Neuronal stem cell (in vitro differentiated cells): Measurements from ENCODE around the gene PLXNC1.

ENCODE experiments used
- DNase-seq: peaks from one replicate; pipeline ENCODE4 v3.0.0-alpha.2; 2013; ENCODE audit warnings: low spot score
- H2AFZ ChIP-seq: one replicate; pipeline ENCODE4 v1.6.1; 2013; ENCODE audit warnings: mild to moderate bottlenecking, low read length, inconsistent platforms
- H2AK5ac ChIP-seq: 2 replicates; pipeline ENCODE4 v1.6.1; 2013; ENCODE audit warnings: low read depth, mild to moderate bottlenecking, inconsistent platforms, low read length, moderate library complexity, mixed read lengths
- H2BK120ac ChIP-seq: 2 replicates; pipeline ENCODE4 v1.6.1; 2013; ENCODE audit warnings: low read depth, mild to moderate bottlenecking, inconsistent platforms, low read length, moderate library complexity, mixed read lengths
- H2BK12ac ChIP-seq: one replicate; pipeline ENCODE4 v1.6.1; 2013; ENCODE audit warnings: low read length, inconsistent platforms
- H2BK15ac ChIP-seq: 2 replicates; pipeline ENCODE4 v1.6.1; 2013; ENCODE audit warnings: mild to moderate bottlenecking, low read length, inconsistent platforms, mixed read lengths
- H2BK5ac ChIP-seq: one replicate; pipeline ENCODE4 v1.6.1; 2013; ENCODE audit warnings: inconsistent platforms, mild to moderate bottlenecking, low read length, moderate library complexity
- H3K14ac ChIP-seq: one replicate; pipeline ENCODE4 v1.6.1; 2013; ENCODE audit warnings: low read length, inconsistent platforms
- H3K18ac ChIP-seq: 2 replicates; pipeline ENCODE4 v1.6.1; 2013; ENCODE audit warnings: low read length, inconsistent platforms
- H3K23ac ChIP-seq: 2 replicates; pipeline ENCODE4 v1.6.1; 2013; ENCODE audit warnings: low read depth, mild to moderate bottlenecking, mixed read lengths, low read length, inconsistent platforms; ENCODE audit not compliant: poor library complexity
- H3K27ac ChIP-seq: replicated peaks from 3 replicates; pipeline ENCODE4 v1.5.1; 2013; ENCODE audit warnings: low read length, inconsistent platforms
- H3K27me3 ChIP-seq, 3 experiments: 2 replicates each; pipeline ENCODE4 v1.6.1; 2013; ENCODE audit warnings: low read length in 3 of 3, mild to moderate bottlenecking in 2 of 3, inconsistent platforms in 1 of 3, low read depth in 1 of 3, mixed read lengths in 1 of 3, moderate library complexity in 1 of 3; ENCODE audit not compliant: control insufficient read depth in 3 of 3, insufficient read depth in 3 of 3
- H3K36me3 ChIP-seq, 2 donors: replicated peaks in 1 of 2; 2 replicates each; pipeline ENCODE4 v1.6.1; 2013; ENCODE audit warnings: low read length in 2 of 2; ENCODE audit not compliant: control insufficient read depth in 2 of 2, insufficient read depth in 2 of 2
- H3K4ac ChIP-seq: 2 replicates; pipeline ENCODE4 v1.6.1; 2013; ENCODE audit warnings: inconsistent platforms, mild to moderate bottlenecking, low read length, moderate library complexity
- H3K4me1 ChIP-seq, 2 donors: 1 replicate in 1 of 2; 2 replicates in 1 of 2; pipeline ENCODE4 v1.6.1; 2013; ENCODE audit warnings: low read length in 2 of 2, low read depth in 1 of 2; ENCODE audit not compliant: control insufficient read depth in 2 of 2, insufficient read depth in 1 of 2
- H3K4me2 ChIP-seq: one replicate; pipeline ENCODE4 v1.6.1; 2013; ENCODE audit warnings: mild to moderate bottlenecking, low read length, inconsistent platforms; ENCODE audit not compliant: insufficient read depth, poor library complexity, severe bottlenecking
- H3K4me3 ChIP-seq, 2 donors: 2 replicates each; pipeline ENCODE4 v1.5.1; 2013; ENCODE audit warnings: low read length in 2 of 2, mild to moderate bottlenecking in 2 of 2, inconsistent platforms in 1 of 2, moderate library complexity in 1 of 2
- H3K79me1 ChIP-seq: one replicate; pipeline ENCODE4 v1.6.1; 2013; ENCODE audit warnings: low read depth, mild to moderate bottlenecking, inconsistent platforms, low read length, moderate library complexity
- H3K9ac ChIP-seq: one replicate; pipeline ENCODE4 v1.6.1; 2013; ENCODE audit warnings: mild to moderate bottlenecking, low read depth, low read length, inconsistent platforms; ENCODE audit not compliant: poor library complexity
- H3K9me3 ChIP-seq, 2 donors: replicated peaks in 1 of 2; 2 replicates each; pipeline versions ENCODE3 to v1.6.1; 2013; ENCODE audit warnings: low read length in 2 of 2, mild to moderate bottlenecking in 2 of 2, inconsistent platforms in 1 of 2, low read depth in 1 of 2, mixed read lengths in 1 of 2, moderate library complexity in 1 of 2; ENCODE audit not compliant: control insufficient read depth in 2 of 2, insufficient read depth in 1 of 2
- H4K8ac ChIP-seq: one replicate; pipeline ENCODE4 v1.6.1; 2013; ENCODE audit warnings: low read depth, mild to moderate bottlenecking, inconsistent platforms, low read length, moderate library complexity
- H4K91ac ChIP-seq: one replicate; pipeline ENCODE4 v1.6.1; 2013; ENCODE audit warnings: low read length, low read depth, mild to moderate bottlenecking, inconsistent platforms; ENCODE audit not compliant: poor library complexity
- WGBS, 2 donors: extraction: QIAGEN DNeasy Blood & Tissue Kit; methylation state at CpG; one replicate each; pipeline ENCODE4 v1.1.7; 2013; ENCODE audit warnings: missing lambda C conversion rate in 2 of 2, mixed read lengths in 1 of 2; ENCODE audit not compliant: insufficient read length in 2 of 2, insufficient replicate concordance in 1 of 2; ENCODE audit errors: extremely low coverage in 2 of 2; 5-methylcytosine and 5-hydroxymethylcytosine counted together

Gene PLXNC1

DNA sequence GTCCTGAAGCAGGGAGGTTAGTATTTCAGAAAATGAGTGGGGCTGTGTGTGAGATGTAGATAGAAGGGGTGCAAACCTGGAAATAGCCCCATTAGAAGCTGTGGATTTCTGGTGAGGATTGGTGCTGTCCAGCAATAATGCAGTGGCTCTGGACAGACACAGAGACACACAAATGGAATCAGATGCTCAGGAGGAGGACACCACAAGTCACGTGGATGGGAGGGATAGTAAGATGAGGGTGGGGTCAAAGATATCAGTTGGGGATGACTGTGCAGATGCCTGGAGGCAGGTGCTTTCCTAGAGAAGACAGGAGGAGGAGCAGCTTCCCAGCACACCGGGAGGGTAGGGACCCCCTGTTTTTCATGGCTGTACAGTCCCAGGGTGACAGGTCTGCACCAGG, 136.5 kb downstream of the PLXNC1 start:
- Histone ChIP-seq H2AK5ac (no peak overlapping the region), H3K79me1 (no peaks in the 10 kb centered on the region), H3K9ac (no peak overlapping the region), H3K27me3 (no peaks in the 10 kb centered on the region), H2BK5ac (peak overlapping the region; percentile 59), H3K4me2 (no peak overlapping the region), H3K4me3 (no peak overlapping the region), H4K8ac (no peak overlapping the region), H3K4me1 (peaks cover 0 to 14% of the 10 kb centered on the region in 2 donors), H2BK15ac (no peak overlapping the region), H3K14ac (no peak overlapping the region), H4K91ac (no peak overlapping the region), H2AFZ (no peak overlapping the region), H3K18ac (no peak overlapping the region), H3K36me3 (peaks cover 0 to 8% of the 10 kb centered on the region in 2 donors), H3K9me3 (no peaks in the 10 kb centered on the region), H3K4ac (no peak overlapping the region), H3K23ac (no peak overlapping the region), H2BK12ac (no peak overlapping the region), H3K27ac (no peak overlapping the region), H2BK120ac (no peak overlapping the region)
- no CpG with 5 or more reads among the region's 2 CpGs for WGBS, 2 donors
- no peak for DNase-seq

DNA sequence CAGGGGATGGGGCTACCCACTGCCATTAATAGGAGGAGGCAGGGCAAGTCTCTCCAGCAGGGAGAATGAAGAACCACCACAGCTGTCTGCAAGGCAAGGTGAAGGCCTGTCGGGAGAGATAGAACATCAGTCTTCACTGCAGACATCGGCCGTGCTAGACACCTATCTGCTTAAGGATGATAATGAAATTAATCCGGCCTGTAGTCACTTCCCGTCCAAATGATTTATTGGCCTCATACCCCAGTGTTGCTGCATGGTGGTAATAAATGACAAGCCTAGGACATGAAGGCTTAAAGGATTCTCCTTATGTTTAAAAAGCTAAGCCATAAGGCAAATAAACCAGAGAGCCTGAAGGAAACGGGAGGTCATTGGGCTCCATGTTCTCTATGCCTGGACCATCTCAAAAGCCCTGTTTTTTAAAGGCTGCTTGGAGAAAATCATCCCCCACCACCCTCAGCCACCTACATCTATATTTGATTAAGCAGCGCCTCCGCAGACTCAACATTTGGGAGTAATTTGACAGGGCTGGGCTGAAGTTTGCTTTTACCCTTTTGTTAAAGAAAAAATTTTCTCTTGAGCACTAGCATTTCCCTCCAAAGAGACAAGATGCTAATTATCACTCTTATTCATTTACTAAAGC, 137.7 kb downstream of the PLXNC1 start:
- peaks cover 0 to 8% of the 10 kb centered on the region in 2 donors for H3K36me3 ChIP-seq
- H2AK5ac ChIP-seq = no peak overlapping the region
- H3K4me3 ChIP-seq = no peak overlapping the region
- H2BK5ac ChIP-seq = peak overlapping the region; percentile 59
- H3K18ac ChIP-seq = no peak overlapping the region
- no peak overlapping the region for H2BK15ac ChIP-seq
- no peak for DNase-seq
- no peak overlapping the region for H3K27ac ChIP-seq
- no peak overlapping the region for H4K8ac ChIP-seq
- no peaks in the 10 kb centered on the region for H3K9me3 ChIP-seq
- H3K9ac ChIP-seq = no peak overlapping the region
- no peak overlapping the region for H2BK12ac ChIP-seq
- H3K14ac ChIP-seq = no peak overlapping the region
- H2AFZ ChIP-seq = no peak overlapping the region
- no peak overlapping the region for H2BK120ac ChIP-seq
- H4K91ac ChIP-seq = no peak overlapping the region
- H3K4me1 ChIP-seq = peaks cover 0 to 23% of the 10 kb centered on the region in 2 donors
- H3K4me2 ChIP-seq = no peak overlapping the region
- H3K23ac ChIP-seq = no peak overlapping the region
- H3K79me1 ChIP-seq = no peaks in the 10 kb centered on the region
- H3K27me3 ChIP-seq = no peaks in the 10 kb centered on the region
- no CpG with 5 or more reads among the region's 8 CpGs for WGBS, 2 donors
- no peak overlapping the region for H3K4ac ChIP-seq

DNA sequence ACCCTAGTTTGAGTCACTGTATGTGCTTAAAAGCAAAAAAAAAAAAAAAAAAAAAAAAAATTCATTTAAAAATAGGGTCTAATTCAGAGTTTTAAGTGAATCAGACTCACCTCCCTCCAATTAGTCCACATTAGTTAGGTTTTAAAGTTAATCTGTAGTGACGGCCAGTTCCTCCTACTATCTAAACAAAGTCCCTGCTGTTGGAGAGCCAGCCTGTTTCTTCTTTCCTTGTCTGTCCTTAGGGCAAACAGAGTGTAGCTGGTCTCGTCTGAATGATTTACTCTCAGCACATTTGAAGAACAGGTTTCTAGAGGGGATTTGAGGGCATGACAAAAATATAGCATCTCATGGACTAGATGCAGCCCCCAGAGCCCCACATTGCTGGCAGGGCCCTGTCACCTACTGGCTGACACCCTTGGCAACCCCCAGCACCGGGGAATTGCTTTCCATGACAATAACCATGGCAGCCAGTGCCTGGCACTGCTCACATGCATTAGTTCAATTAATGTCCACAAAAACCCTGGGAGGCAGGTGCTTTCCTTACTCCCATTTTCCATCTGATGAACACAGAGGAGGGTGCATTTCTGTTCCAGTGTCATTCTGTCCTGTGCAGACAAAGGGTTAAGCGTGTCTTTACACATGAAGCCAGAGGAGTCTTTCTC, 138.3 kb downstream of the PLXNC1 start:
- Histone ChIP-seq H3K4me3 (no peak overlapping the region), H3K79me1 (no peaks in the 10 kb centered on the region), H2BK15ac (no peak overlapping the region), H3K4ac (no peak overlapping the region), H4K8ac (no peak overlapping the region), H2AFZ (no peak overlapping the region), H3K14ac (no peak overlapping the region), H2BK12ac (no peak overlapping the region), H3K36me3 (peaks cover 0 to 8% of the 10 kb centered on the region in 2 donors), H3K23ac (no peak overlapping the region), H2BK120ac (no peak overlapping the region), H3K9ac (no peak overlapping the region), H3K4me1 (peaks cover 0 to 23% of the 10 kb centered on the region in 2 donors), H3K18ac (peak overlapping the region; percentile 42), H2AK5ac (peak overlapping the region; percentile 2), H3K4me2 (no peak overlapping the region), H3K27me3 (no peaks in the 10 kb centered on the region), H3K9me3 (no peaks in the 10 kb centered on the region), H4K91ac (no peak overlapping the region), H3K27ac (no peak overlapping the region), H2BK5ac (no peak overlapping the region)
- WGBS, 2 donors = no CpG with 5 or more reads among the region's 4 CpGs
- DNase-seq = no peak

DNA sequence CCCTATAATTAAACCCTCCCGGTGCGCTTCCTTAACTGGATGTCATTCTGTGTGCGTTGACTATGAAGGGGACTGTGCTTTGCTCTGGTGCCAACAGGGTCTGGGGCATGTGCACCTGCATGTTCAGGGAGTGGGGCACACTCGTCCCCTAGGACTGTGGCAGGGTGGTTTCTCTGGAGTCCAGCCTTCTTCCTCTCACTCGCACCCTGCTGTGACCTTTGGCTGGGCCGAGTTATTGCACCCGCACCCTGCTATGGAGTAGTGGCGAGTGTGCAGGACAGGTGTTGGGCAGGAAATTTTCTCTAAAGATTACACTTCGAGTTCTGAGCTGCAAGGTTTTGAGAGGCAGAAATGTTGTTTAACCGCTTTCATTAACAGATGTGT, 138.9 kb downstream of the PLXNC1 start:
- H2BK120ac ChIP-seq = no peak overlapping the region
- no peak overlapping the region for H3K4me2 ChIP-seq
- H3K23ac ChIP-seq = no peak overlapping the region
- WGBS, 2 donors = no CpG with 5 or more reads among the region's 10 CpGs
- H3K4me1 ChIP-seq = peaks cover 0 to 23% of the 10 kb centered on the region in 2 donors
- H2AK5ac ChIP-seq = peak overlapping the region; percentile 2
- no peak overlapping the region for H2BK12ac ChIP-seq
- no peak overlapping the region for H3K4me3 ChIP-seq
- H4K8ac ChIP-seq = no peak overlapping the region
- no peaks in the 10 kb centered on the region for H3K27me3 ChIP-seq
- no peak overlapping the region for H2AFZ ChIP-seq
- no peak overlapping the region for H3K18ac ChIP-seq
- H4K91ac ChIP-seq = no peak overlapping the region
- no peak overlapping the region for H2BK15ac ChIP-seq
- no peak overlapping the region for H3K27ac ChIP-seq
- no peaks in the 10 kb centered on the region for H3K9me3 ChIP-seq
- no peak for DNase-seq
- H3K4ac ChIP-seq = no peak overlapping the region
- no peak overlapping the region for H3K14ac ChIP-seq
- no peak overlapping the region for H2BK5ac ChIP-seq
- H3K9ac ChIP-seq = no peak overlapping the region
- H3K79me1 ChIP-seq = no peaks in the 10 kb centered on the region
- H3K36me3 ChIP-seq = peaks cover 0 to 8% of the 10 kb centered on the region in 2 donors
